B cell (primary cell): ENCODE measurements around the gene ADAMTS14.

Experiments used
- CTCF ChIP-seq: fragments of 200-600 bp; IDR thresholded peaks from one replicate; pipeline ENCODE4 v1.8.0; 2022; ENCODE audit warnings: antibody characterized with exemption, mild to moderate bottlenecking
- EZH2 ChIP-seq: IDR thresholded peaks from 2 replicates; pipeline ENCODE4 v1.6.1; 2012; ENCODE audit warnings: borderline replicate concordance, low read depth, mild to moderate bottlenecking, moderate library complexity, low read length; ENCODE audit not compliant: insufficient read depth, poor library complexity, severe bottlenecking

DNA sequence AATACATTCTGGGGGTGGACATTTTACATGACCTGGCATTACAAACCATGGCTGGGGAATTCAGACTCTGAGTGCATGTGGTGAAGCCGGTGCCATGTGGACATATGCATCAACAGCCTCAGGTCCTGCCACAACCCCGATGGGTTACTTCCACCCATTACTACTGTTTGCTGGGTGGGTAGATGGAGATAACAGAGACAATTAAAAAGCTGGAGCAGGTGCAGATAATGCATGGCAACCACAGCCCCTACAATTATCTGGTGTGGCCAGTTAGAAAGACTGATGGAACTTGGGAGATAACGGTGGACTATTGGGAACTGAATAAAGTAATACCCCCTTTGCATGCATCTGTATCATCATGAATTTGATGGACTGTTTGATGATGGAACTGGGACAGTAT lies 21.6 kb upstream of the ADAMTS14 start:
- TF ChIP-seq CTCF (no peak), EZH2 (no peak)
